K562 (cell line): ENCODE results near the gene PXN. TPM values are rescaled to one million over a fixed set of nuclear protein-coding genes. Genes with fewer than 3 reads are reported as not detected.
A peak's percentile ranks its signal among the peaks of the same experiment; 100 is the strongest.

ENCODE experiments used
- ARNT ChIP-seq, 2 experiments: fragments of 450-650 bp; IDR thresholded peaks; 2 replicates each; pipeline ENCODE4 v1.6.1; 2016; ENCODE audit warnings: mild to moderate bottlenecking in 1 of 2
- BCL6 ChIP-seq: fragments of 250-450 bp; sonication (Bioruptor Pico); IDR thresholded peaks from 2 replicates; pipeline ENCODE4 v1.4.0; 2020
- BRD9 ChIP-seq: fragments of 450-650 bp; IDR thresholded peaks from 2 replicates; pipeline ENCODE4 v1.6.1; 2018; ENCODE audit warnings: low read depth; ENCODE audit not compliant: partially characterized antibody
- C11orf30 ChIP-seq: fragments of 450-650 bp; IDR thresholded peaks from 2 replicates; pipeline ENCODE4 v1.6.1; 2016; ENCODE audit warnings: low read depth, mild to moderate bottlenecking
- E2F8 ChIP-seq: fragments of 450-650 bp; IDR thresholded peaks from 2 replicates; pipeline ENCODE4 v1.7.1; 2018; ENCODE audit warnings: mild to moderate bottlenecking, low read depth; ENCODE audit not compliant: partially characterized antibody
- EHMT2 ChIP-seq: fragments of 450-650 bp; IDR thresholded peaks from 2 replicates; pipeline ENCODE4 v1.6.1; 2018; ENCODE audit warnings: antibody characterized with exemption
- GMEB1 ChIP-seq: fragments of 250-450 bp; sonication (Bioruptor Pico); IDR thresholded peaks from 2 replicates; pipeline ENCODE4 v1.4.0; 2020; ENCODE audit warnings: mild to moderate bottlenecking
- GTF2E2 ChIP-seq: fragments of 200-800 bp; sonication (Bioruptor generic); IDR thresholded peaks from 2 replicates; pipeline ENCODE4 v1.6.1; 2016; ENCODE audit warnings: missing genetic modification characterization, missing compliant biosample characterization
- ILF3 ChIP-seq: fragments of 450-650 bp; IDR thresholded peaks from 2 replicates; pipeline ENCODE4 v1.6.1; 2018; ENCODE audit warnings: antibody characterized with exemption, mild to moderate bottlenecking, moderate library complexity, borderline replicate concordance
- KDM5B ChIP-seq: fragments of 200-600 bp; sonication (generic); IDR thresholded peaks from 2 replicates; pipeline ENCODE4 v1.6.1; 2012; ENCODE audit warnings: low read depth, mild to moderate bottlenecking, moderate library complexity, low read length, control low read depth, inconsistent platforms; ENCODE audit not compliant: insufficient replicate concordance
- L3MBTL2 ChIP-seq: fragments of 450-650 bp; IDR thresholded peaks from 2 replicates; pipeline ENCODE4 v1.6.1; 2016; ENCODE audit warnings: mild to moderate bottlenecking, moderate library complexity
- MCM3 ChIP-seq: fragments of 450-650 bp; IDR thresholded peaks from 2 replicates; pipeline ENCODE4 v1.6.1; 2016
- MEF2D ChIP-seq: conservative IDR thresholded peaks from 2 replicates; pipeline ENCODE4 v1.6.1; 2016; ENCODE audit warnings: low read depth, missing genetic modification characterization, missing compliant biosample characterization
- MEIS2 ChIP-seq: fragments of 450-650 bp; IDR thresholded peaks from 2 replicates; pipeline ENCODE4 v1.6.1; 2014; ENCODE audit warnings: mild to moderate bottlenecking; ENCODE audit not compliant: partially characterized antibody
- MXD1 ChIP-seq: fragments of 250-450 bp; sonication (Bioruptor Pico); IDR thresholded peaks from 2 replicates; pipeline ENCODE4 v1.8.0; 2021; ENCODE audit warnings: borderline replicate concordance, mild to moderate bottlenecking, moderate library complexity; ENCODE audit not compliant: poor library complexity, severe bottlenecking
- NELFE ChIP-seq: IDR thresholded peaks from 2 replicates; pipeline ENCODE4 v1.6.1; 2011; ENCODE audit warnings: mild to moderate bottlenecking; ENCODE audit not compliant: insufficient read depth, insufficient read length
- NR2C2 ChIP-seq, 2 experiments: fragments of 200-800 bp in 1 of 2; sonication (Bioruptor generic) in 1 of 2; sonication (generic) in 1 of 2; formaldehyde crosslinking in 1 of 2; IDR thresholded peaks; 2 replicates each; pipeline versions ENCODE4 v1.6.1 to v1.8.0; 2016 to 2022; ENCODE audit warnings: mild to moderate bottlenecking in 1 of 2, missing compliant biosample characterization in 1 of 2, missing genetic modification characterization in 1 of 2, missing genetic modification reagents in 1 of 2
- NR2F6 ChIP-seq: fragments of 450-650 bp; formaldehyde crosslinking; IDR thresholded peaks from 2 replicates; pipeline ENCODE4 v1.4.0; 2020; ENCODE audit warnings: mild to moderate bottlenecking
- PCBP1 ChIP-seq: fragments of 200-400 bp; formaldehyde crosslinking; IDR thresholded peaks from 2 replicates; pipeline ENCODE4 v1.6.1; 2018; ENCODE audit warnings: mild to moderate bottlenecking, low read depth, low read length; ENCODE audit not compliant: poor library complexity, severe bottlenecking
- PTRF ChIP-seq: fragments of 450-650 bp; IDR thresholded peaks from 2 replicates; pipeline ENCODE4 v1.6.1; 2016; ENCODE audit warnings: mild to moderate bottlenecking, missing genetic modification characterization, missing compliant biosample characterization
- RBM14 ChIP-seq: fragments of 200-400 bp; formaldehyde crosslinking; IDR thresholded peaks from 2 replicates; pipeline ENCODE4 v1.6.1; 2018; ENCODE audit warnings: low read depth, mild to moderate bottlenecking, low read length, moderate library complexity, borderline replicate concordance; ENCODE audit not compliant: insufficient read depth
- SMARCA4 ChIP-seq: fragments of 450-650 bp; IDR thresholded peaks from 2 replicates; pipeline ENCODE4 v1.6.1; 2016
- ZNF217 ChIP-seq: sonication (generic); formaldehyde crosslinking; IDR thresholded peaks from 2 replicates; pipeline ENCODE4 v1.8.0; 2022; ENCODE audit warnings: mild to moderate bottlenecking, missing genetic modification reagents
- ZNF639 ChIP-seq, 2 experiments: fragments of 200-800 bp in 1 of 2; sonication (Bioruptor generic) in 1 of 2; sonication (generic) in 1 of 2; formaldehyde crosslinking in 1 of 2; IDR thresholded peaks in 1 of 2; conservative IDR thresholded peaks in 1 of 2; 2 replicates each; pipeline versions ENCODE4 v1.5.0 to v1.6.1; 2016 to 2020; ENCODE audit warnings: missing compliant biosample characterization in 1 of 2, missing genetic modification characterization in 1 of 2, missing genetic modification reagents in 1 of 2
- polyA plus RNA-seq, 8 experiments: library from polyadenylated mRNA; depleted of rRNA in 4 of 8; stranded (reverse) in 5 of 8; unstranded in 3 of 8; fragments of >200 nt; fragmentation: Nextera tagmentation in 2 of 8; fragmentation: Illumina TruSeq in 1 of 8; extraction: Ambion mirVana in 2 of 8; extraction: Trizol in 1 of 8; gene quantifications; 2 replicates each; pipeline versions ENCODE4 v1.2.1 to v1.2.3, GENCODE V29; 2011 to 2014; ENCODE audit warnings: inconsistent platforms in 1 of 8, missing spikeins in 1 of 8
- total RNA-seq, 7 experiments: library from RNA; depleted of rRNA in 6 of 7; stranded (reverse); fragments of >200 nt in 6 of 7; fragmentation: Illumina TruSeq in 2 of 7; extraction: Trizol in 2 of 7; gene quantifications; 2 replicates each; pipeline versions ENCODE4 v1.2.1 to v1.2.3, GENCODE V29; 2011 to 2021; ENCODE audit warnings: low replicate concordance in 1 of 7

PXN gene
- total and polyA plus RNA-seq, 9 of the 15 experiments (the other 6 are each of a cell fraction or from before 2014, with no cell fraction given): 4.0 to 74.1 (median 18.6) TPM

- TF ChIP-seq GTF2E2 (tag) (no peak), KDM5B (no peak), SMARCA4 (peak; percentile 82), EHMT2 (no peak), L3MBTL2 (no peak), MEIS2 (no peak), GMEB1 (CRISPR knock-in tag) (no peak), BRD9 (no peak), E2F8 (no peak), ZNF217 (CRISPR knock-in tag) (no peak), ARNT (IDR thresholded peaks at IDR 0.05) (no peak), NR2C2 (CRISPR knock-in tag; IDR thresholded peaks at IDR 0.05) (no peak), NR2C2 (tag; IDR thresholded peaks at IDR 0.05) (no peak), MEF2D (tag) (no peak), RBM14 (no peak), PCBP1 (no peak), ZNF639 (CRISPR knock-in tag; conservative IDR thresholded peaks at IDR 0.05 in 1 of 2, IDR thresholded peaks at IDR 0.05 in 1 of 2) (no peak; a peak in 1 of 4 replicates), PTRF (no peak), MCM3 (no peak), BCL6 (CRISPR knock-in tag) (no peak), NELFE (no peak), MXD1 (CRISPR knock-in tag) (no peak), C11orf30 (no peak), NR2F6 (CRISPR knock-in tag) (no peak), ILF3 (no peak)
These were observed 36.5 kb downstream of the PXN start (continued) for GRCh38 chr12:120229071-120229486.
